RWPE1 (cell line): ENCODE measurements around the gene LARP4B.
"Not testable (repeated sequence)": the region's sequence is repeated elsewhere in the genome, so short reads cannot be mapped to it uniquely, and the experiment has no call there.

Source experiments
- CTCF ChIA-PET: fragments of 350-600 bp; sonication (Branson Sonifier 250); formaldehyde crosslinking; extraction: SDS; loops from one replicate; lab custom pipeline; 2021; lab: Yijun Ruan, JAX
- POLR2A ChIA-PET: fragments of 400-600 bp; formaldehyde crosslinking; extraction: SDS; loops from one replicate; lab custom pipeline; 2020; ENCODE audit warnings: antibody characterized with exemption; ENCODE audit not compliant: low non-redundant PET; lab: Yijun Ruan, JAX
- DNase-seq: peaks from one replicate; pipeline ENCODE4 v3.0.0; 2012; ENCODE audit warnings: low spot score
- H3K27ac ChIP-seq: fragments of 450-650 bp; 2 replicates; pipeline ENCODE4 v1.5.1; 2017
- CTCF ChIP-seq: fragments of 450-650 bp; conservative IDR thresholded peaks from 2 replicates; pipeline ENCODE4 v1.5.1; 2017; ENCODE audit warnings: low read depth, mild to moderate bottlenecking

The LARP4B gene

DNA sequence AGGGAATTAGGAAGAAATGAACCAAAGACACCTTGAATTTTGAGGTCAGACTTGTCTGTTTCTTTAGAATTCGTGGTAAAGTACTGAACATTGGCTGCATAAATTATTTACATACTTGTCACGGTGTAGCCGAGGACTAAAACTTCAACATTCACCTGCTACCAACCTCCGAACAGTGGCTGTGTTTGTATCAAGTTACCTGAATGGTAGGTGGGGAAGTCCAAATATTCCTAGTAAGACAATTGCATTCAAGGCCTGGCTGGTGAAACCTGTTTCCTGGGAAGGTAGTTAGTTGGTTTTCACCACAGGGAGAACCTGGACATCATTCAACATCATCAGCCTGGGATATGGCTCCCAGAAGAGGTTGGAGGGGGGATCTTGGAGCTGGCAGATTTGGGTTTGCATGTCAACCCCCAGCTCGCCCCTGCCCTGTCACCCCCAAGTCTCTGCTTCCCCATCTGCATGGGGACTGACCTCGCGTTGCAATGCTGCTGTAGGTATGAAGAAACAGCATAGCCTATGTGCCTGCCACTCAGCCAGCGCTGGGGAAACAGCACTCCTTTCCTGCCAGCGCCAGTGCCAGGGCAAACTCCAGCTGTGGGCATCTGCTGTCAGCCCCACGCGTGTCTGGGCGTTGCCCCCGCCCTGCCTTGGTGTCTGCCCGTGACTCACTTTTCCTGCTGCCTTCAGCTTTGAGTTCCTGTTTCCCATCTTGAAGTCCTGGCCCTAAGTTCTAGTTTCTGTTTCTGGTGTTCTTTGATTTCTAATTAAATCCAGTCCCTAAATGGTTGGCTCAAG lies 12.7 kb upstream of the LARP4B start:
- POLR2A ChIA-PET, result no interaction called here
- CTCF ChIA-PET, result no interaction called here
- H3K27ac ChIP-seq, result peak overlapping the region; percentile 43

GRCh38 chr10:943334-944033 lies 12.0 kb upstream of the LARP4B start:
- ChIA-PET CTCF (no interaction called here), POLR2A (no interaction called here)
- no peak for TF ChIP-seq CTCF
- no peak overlapping the region for H3K27ac ChIP-seq
- no peak for DNase-seq

More for the DNA sequence above, 12.7 kb upstream of the LARP4B start:
- TF ChIP-seq CTCF, result no peak
- peak; percentile 19 for DNase-seq

DNA sequence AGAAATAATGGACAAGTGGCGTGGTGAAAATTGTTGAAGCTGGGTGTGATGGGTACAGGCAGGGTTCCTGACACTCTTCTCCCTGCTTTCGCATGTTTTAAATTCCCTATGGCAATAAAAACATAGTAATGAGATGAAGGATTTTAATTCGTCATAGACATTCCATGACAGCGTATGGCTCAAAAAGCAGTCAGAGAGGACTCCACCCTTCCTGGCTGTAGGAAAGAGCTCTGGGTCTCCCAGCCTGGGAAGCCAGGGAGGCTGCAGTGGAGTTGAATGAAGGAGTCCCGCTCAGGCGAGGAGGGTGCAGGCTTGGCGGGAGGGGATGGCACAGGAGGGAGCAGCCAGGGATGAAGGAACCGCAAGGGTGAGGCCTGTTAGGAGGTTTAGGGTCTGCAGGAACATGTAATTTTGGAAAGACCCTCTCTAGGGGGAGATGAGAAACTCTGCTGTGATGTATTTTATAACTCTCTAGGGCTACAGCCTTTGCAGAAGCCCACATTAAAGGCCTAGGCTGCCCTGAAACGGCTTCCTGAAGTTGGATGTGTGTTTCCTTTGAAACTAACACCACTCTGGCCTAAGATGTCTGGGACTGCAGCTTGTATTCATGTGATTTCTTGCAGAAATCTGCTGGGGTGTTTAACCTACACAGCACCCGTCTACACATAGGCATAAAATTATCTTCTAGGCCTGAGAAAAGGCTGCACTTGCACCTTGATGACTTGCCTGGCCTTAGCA lies 7.6 kb upstream of the LARP4B start:
- TF ChIP-seq CTCF, result no peak
- POLR2A ChIA-PET, result no interaction called here
- no peak for DNase-seq
- no peak overlapping the region for H3K27ac ChIP-seq
- CTCF ChIA-PET, result no interaction called here

DNA sequence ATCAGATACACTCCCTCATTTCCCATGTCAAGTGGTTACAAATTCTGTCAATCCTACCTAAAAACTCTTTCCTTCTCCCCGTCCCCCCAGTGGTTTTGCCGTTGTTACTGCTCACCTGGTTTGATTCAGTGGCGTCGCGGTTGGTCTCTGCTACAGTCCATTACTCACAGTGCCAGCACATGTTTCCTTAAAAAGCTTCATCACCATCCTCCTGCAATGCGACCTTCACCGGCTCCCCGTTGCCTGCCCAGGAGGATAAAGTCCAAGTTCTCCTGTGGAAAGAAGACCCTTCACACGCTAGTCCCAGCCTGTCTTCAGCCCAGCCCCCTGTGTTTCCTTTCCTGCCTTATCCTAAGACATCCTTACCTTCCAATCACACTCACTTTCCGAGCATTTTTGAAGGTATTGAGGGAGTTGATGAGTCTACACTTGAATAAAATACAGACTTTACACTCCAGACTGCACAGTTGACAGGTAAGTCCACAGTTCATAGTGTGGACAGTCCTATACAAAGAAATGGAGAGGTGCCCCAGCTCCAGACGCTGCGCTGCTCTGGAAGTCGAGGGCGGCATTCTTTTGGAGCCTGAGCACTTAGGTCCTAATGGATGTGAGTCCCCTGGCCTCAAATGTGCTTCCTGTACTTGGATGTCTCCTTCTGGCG lies 3.4 kb upstream of the LARP4B start:
- CTCF ChIA-PET, result no interaction called here
- DNase-seq, result no peak
- POLR2A ChIA-PET, result no interaction called here
- peak overlapping the region; percentile 3; the same call in 1 of the 2 replicates for H3K27ac ChIP-seq
- no peak for TF ChIP-seq CTCF

DNA sequence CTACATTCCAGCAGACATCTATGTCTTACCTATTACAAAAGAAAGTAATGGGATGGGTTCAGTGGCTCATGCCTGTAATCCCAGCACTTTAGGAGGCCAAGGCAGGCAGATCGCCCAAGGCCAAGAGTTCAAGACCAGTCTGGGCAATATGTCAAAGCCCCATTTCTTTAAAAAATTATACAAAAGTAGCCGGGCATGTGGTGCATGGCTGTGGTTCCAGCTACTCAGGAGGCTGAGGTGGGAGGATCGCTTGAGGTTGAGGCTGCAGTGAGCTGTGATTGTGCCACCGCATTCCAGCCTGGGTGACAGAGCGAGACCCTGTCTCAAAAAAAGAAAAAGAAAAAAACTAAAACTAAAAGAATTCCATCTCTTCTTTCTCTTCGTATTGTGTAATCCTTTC lies 2.7 kb upstream of the LARP4B start:
- POLR2A ChIA-PET, H3K27ac ChIP-seq, DNase-seq: not testable (repeated sequence)
- CTCF ChIA-PET, result interaction anchor here (1.1 kb wide), 1 partner anchor 61 kb away, joined by 3 read pairs; no protein-coding TSS in a partner anchor

DNA sequence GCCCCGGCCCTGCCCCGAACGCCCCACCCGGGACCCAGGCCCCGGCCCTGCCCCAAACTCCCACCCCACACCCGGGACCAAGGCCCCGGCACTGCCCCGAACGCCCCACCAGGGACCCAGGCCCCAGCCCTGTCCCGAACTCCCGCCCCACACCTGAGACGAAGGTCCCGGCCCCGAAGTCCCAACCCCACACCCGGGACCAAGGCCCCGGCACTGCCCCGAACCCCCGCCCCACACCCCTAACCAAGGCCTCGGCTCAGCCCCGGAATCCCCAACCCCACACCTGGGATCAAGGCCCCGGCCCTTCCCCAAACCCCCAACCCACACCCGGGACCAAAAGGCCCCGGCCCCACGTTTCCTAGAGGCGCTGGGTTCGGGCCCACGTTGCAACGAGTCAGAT lies 1.1 kb upstream of the LARP4B start:
- ChIA-PET CTCF (no interaction called here), POLR2A (no interaction called here)
- no peak for DNase-seq
- peak overlapping the region; percentile 51 for H3K27ac ChIP-seq
- TF ChIP-seq CTCF, result no peak
